CMK (cell line): ENCODE measurements around the gene NTM.
"Not testable (repeated sequence)": the region's sequence is repeated elsewhere in the genome, so short reads cannot be mapped to it uniquely, and the experiment has no call there.

Experiments
- DNase-seq: peaks from one replicate; pipeline ENCODE4 v3.0.0-alpha.2; 2010; ENCODE audit warnings: low read depth

The NTM gene

DNA sequence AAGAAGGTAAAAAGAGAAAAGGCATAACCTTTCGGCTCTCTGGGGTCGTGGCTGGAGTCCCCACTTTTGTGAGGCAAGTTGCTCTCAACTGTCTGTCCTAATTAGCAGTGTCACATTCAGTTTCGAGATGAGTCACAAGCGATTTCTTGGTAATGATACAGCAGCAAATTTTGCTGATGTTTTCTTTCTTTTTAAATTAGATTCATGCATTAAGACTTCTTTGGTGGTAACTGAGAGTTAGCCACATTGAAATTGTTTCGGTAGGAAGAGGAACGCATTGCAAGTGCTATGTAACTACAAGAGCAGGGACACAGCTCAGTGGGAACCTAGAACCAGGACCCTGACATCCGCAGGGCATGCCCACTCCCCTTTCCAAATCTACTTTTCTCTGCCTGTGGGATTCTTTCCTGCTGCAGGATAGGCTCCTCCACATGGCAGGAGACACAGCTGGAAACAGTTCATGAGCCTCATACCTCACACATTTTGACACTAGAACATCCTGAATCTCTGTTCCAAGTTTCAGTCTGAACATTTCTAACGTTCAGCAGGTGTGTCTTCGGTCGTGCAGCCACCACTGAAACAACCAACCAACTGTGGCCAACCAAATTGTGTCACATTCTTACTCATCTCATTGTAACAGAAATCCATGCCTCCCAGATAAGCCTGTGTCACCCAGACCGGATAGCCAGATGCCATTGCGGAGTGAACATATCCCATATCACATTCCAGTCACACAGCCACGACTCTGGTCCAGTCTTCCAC is 987.6 kb downstream of the NTM start:
- no peak for DNase-seq

DNA sequence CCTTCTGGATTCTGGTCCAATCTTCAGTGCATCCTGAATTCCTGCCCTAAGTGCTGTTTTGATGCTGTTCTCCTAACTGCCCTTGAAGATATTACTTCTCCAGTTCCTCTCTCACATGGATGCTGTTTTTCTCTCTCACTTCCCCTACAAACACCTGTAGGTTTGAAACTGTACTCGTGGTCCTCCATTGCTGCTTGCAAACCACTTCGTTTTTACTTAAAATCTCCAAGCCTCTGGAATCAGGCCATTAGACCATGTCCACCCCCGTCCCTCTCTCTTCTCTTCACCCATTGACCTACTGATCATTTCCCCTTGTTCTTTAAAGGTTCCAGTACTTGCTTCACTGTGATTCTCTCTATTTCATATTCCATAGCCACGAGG is 988.1 kb downstream of the NTM start:
- no peak for DNase-seq

- DNase-seq = no peak
Measured at GRCh38 chr11:132361011-132361550, 990.7 kb downstream of the NTM start.

- DNase-seq = no peak
Measured at GRCh38 chr11:132365650-132366049, 995.2 kb downstream of the NTM start.

DNA sequence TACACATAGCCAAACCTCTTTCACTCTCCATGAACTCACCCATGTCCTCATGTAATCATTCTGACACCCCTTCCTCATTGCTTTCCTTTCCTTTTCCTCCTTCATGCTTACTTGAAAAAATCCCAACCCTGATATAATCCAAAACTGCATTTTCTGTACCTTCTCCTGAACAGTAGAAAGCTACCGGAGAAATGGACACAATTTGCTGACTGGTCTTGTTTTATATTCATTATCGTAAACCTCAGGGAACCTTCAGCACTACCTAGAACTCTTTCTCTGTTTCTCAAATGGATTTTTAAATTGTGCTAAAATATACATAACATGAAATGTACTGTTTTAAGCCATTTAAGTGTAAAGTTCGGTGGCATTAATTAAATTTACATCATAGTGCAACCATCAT is 996.9 kb downstream of the NTM start:
- no peak for DNase-seq

DNA sequence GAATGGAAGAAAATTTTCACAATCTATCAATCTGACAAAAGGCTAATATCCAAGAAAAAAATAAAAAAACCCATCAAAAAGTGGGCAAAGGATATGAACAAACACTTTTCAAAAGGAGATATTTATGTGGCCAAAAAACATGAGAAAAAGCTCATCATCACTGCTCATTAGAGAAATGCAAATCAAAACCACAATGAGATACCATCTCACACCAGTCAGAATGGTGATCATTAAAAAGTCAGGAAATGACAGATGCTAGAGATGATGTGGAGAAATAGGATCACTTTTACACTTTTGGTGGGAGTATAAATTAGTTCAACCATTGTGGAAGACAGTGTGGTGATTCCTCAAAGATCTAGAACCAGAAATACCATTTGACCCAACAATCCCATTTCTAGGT is 999.7 kb downstream of the NTM start:
- DNase-seq = not testable (repeated sequence)

DNA sequence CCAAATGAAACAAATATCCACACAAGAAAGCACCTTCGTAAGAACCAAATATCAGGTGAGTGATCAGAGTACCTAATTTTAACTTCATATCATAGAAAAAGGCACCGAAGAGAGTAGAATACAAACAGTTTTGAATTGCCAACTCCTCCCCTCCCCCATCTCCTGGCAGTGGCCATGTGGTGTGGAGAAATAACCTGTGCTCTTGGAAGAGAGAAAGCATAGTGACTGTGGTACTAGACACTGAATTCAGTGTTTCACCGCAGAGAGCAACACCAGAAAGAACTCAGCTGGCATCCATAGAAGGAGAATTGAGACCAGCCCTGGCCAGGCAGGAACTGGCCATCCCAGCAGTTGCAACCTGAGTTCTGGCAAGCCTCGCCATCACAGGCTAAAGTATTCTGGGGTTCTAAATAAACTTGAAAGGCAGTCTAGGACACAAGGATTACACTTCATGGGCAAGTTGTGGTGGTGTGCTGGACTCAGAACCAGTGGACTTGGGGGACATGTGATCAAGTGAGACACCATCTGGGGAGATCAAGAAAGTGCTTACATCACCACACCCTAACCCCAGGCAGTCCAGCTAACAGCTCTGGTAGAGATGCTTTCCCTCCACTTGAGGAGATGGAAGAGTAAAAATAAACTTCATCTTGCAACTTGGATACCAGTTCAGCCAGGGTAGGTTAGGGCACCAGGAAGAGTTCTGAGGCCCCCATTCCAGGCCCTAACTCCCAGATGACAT is 1003.2 kb downstream of the NTM start:
- no peak for DNase-seq

GRCh38 chr11:132379540-132379939 is 1009.1 kb downstream of the NTM start:
- DNase-seq = no peak
